Stimulated activated CD4-positive, alpha-beta T cell treated with anti-CD3 and anti-CD28 coated beads, Interleukin-4, amount 100 ng/mL, for 1 hour (primary cell): Measurements from ENCODE around the gene ORM2.

Source experiments
- DNase-seq: peaks from one replicate; pipeline ENCODE4 v3.0.0-alpha.2; 2020

ORM2 gene

DNA sequence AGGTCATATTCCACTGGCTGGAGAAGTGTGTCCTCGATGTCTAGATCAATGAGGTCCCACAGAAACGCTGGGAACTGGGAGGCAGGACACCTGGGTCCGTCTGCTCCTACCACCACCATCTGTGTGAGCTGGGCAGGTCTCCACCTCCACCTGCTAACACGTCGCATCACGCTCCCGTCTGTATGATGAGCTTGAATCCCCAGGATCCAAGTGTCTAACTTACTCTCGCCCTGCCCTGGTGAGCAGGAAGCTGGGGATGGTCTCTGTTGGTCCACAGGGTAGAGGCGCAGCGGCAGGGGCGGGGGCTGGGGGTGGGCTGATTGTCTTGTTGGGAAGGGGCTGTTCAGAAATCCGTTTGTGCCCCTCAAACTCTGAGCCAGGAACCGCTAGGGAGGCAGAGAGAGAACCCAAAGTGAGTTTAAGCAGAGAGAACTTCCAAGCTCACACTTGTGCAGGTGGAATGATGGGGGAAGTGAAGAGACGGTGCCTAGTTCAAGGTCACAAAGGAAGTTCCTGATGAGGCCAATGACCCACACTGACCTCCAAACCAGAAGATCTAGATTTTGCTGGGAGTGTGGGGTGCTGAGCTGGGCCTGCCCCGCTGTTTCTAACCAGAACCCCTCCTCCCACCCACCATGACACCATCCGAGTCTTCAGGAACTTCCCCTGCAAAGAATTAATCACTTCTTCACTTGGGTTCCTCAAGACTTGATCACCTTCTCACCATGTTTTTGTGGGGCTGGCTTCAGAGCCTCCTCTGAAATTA is 21.1 kb downstream of the ORM2 start:
- DNase-seq, result no peak

DNA sequence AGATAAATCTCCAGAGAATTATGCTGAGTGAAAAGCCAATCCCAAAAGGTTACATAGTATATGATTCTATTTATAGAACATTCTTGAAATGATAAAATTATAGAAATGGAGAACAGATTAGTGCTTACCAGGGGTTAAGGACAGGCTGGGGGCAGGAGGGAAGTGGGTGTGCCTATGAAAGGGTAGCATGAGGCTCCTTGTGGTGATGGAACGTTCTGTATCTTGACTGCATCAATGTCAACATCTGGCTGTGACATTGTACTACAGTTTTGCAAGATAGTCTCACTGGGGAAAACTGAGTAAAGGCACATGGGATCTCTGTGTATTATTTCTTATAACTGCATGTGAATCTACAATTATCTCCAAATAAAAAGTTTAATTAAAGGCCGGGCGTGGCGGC is 22.3 kb downstream of the ORM2 start:
- DNase-seq, result no peak

DNA sequence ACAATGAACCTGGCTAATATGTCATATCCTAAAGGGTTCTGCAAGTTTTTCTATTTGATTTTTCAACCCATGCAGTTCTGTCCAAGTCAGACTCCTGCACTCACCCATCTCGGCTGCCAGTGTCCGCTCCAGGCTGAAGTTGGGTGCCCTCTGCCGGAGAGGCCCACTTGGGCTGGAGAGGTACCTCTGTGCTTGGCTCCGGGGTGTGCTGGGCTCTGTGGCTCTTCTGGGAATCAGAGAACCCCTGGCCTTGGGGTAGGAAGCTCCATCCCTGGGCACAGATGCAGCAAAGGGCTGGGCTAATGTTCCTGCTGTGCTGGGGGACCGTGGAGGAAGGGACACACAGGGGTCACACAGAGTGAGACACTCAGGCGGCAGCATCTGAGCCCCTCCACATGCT is 26.2 kb downstream of the ORM2 start:
- DNase-seq, result no peak

DNA sequence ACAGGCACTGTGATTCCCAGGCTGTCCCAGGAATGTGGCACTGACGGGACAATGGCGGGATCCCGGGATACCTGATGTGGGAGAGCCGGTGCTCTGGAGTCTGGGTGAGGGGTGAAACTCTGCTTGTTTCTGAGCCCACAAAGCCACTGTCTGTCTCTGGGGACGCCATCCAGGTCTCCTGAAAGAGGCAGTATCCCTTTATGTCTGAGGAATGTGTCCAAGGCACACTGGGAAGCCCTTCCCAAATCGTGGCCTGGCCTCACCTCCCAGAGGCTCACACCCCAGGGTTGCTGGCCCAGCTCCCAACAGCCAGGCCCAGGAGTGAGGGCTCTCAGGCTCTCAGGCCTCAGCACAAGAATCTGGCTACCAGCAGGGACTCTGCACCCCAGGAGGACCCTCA is 27.1 kb downstream of the ORM2 start:
- DNase-seq, result no peak

DNA sequence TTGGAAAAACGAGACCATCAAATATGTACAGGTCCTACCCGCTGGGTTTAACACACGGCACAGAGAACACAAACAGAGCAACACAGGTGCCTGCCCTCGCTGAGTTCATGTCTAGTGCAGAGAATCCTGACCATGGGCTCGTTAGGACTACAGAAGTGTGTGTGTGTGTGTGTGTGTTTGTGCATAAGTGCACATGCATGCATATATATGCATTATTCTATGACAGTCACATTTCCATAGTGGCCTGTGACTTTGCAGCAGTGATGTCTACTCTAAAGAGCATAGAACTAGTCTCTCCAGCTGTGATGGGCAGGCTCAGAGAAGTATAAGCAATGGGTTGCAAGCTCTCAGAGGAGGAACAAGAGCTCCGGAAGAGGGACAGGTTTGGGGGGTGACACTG is 27.7 kb downstream of the ORM2 start:
- DNase-seq, result no peak

DNA sequence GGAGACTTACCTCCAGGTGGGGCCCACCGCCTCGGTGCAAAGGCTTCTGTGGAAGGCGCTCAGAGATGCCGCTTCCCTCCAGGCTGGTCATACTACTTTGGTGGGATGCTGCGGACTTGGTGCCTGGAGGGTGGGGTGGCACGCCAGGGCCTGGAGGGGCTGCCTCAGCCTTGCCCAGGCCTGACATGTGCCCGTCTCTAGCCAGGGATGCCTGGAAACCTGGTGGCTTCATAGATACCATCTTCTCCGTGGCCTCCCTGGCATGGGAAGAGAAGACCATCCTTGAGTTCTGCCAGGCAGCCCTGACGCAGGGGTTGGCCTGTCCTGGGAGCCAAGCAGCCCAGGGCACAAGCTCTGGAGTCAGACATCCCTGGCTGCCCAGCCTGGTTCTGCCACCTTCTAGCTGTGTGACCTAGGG is 28.3 kb downstream of the ORM2 start:
- DNase-seq, result no peak

DNA sequence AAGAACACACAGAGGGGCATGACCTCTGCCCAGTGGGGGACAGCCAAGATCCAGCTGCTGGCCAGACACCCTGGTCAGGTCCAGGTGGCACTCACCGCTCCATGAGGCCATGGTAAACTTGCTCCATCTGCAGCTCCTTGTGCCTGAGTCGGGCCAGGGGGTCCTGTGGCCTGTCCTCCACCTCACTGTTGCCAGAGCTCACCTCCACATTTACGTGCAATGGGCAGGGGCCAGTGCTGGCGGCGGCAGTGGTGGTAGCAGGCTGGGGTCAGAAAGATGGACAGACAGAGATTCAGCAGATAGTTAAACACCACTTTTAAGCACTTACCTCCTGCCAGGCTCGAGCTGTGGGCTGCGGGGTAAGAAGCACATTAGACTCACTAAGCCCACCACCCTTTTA is 30.1 kb downstream of the ORM2 start:
- no peak for DNase-seq

DNA sequence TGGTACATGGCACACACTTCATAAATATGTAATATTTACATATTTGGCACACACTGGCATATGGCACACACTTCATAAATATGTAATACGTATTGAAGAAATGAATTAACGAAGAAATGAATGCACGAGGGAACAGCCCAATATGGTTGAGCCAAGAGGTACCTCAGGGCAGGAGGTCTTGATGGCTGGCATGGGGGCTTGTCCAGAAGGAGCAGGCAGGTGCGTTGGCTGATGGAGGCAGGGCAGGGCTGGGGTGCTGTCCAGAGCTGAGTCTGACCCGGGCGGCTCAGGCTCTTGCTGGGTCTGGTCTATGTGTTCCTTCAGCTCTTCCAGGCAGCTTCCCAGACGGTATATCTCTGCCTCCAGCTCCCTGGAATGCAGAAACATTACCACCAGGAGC is 31.9 kb downstream of the ORM2 start:
- DNase-seq, result no peak

DNA sequence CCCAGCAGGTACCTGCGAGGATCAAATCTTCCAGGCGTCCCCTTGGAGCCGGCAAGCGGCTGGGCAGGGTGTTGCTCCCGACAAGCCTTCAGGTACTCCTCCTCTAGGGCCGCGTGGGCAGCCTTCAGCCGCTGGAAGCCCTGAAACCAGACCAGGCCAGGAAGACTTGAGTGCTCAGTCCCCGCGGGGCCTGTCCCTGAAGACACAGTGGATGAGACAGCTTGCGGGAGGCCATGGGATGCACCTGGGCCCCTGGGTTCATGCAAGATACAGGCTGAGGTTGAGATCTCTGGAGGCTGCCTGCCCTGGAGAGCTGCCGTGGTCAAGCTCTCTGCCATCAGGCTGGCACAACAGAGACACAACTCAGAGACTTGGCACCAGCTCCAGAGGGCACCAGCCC is 32.7 kb downstream of the ORM2 start:
- no peak for DNase-seq

DNA sequence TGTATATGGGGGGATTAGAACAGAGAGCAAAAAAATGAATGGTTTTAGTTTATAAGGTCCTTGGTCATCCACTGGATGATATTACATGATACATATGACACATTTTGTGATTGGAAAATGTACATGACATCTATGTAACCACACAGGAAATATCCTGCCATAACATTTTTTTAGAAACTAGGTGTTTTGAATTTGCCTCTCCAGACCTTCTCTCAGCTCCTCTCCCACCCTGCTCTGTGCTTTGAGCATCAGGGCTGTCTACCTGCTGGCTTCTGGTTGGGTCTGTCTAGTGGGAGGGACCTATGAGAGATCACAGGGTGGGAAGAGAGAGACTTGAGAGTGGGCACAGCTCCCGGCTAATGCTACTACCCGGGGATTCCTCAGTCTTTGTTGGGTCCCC is 33.8 kb downstream of the ORM2 start:
- DNase-seq, result no peak

DNA sequence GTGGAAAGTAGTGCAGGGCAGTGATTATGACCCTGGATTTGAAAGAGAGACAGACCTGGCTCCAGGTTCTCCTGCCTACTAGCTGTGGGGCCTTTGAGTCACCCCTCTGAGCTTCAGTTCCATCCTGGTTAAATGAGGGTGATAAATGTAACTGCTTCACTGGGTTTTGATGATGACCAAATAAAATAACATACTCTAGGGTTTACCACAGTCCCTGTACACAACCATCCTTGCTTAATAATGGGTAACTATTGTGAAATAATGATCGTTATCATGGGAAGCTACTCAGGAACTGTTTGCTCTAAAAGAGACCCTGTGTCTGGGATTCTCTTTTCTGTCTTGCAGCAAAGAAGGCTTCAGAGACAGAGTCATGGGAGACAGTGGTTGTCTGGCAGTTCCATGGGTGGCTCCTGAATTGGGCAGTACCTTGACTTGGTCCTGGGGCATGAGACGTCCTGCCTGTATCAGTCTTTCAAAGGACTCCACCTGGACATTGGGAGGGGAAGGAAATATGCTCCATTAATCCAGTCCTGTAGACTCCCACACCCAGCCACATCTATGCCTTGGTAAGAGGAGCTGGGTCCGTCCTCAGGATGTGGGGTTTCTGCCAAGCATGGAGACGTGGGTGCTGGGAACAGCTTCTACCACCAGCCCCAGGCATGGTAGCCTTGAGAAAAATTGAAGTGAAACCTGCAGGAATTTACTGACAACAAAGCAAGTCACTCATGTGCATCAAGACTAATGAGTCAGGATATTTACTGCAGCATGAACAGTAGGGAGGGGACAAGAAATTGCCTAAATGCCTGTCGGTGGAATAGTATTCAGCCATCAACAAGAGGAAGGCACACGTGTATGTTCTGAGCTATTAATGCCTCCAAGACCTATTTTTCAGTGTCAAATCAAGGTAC is 34.7 kb downstream of the ORM2 start:
- DNase-seq, result no peak

DNA sequence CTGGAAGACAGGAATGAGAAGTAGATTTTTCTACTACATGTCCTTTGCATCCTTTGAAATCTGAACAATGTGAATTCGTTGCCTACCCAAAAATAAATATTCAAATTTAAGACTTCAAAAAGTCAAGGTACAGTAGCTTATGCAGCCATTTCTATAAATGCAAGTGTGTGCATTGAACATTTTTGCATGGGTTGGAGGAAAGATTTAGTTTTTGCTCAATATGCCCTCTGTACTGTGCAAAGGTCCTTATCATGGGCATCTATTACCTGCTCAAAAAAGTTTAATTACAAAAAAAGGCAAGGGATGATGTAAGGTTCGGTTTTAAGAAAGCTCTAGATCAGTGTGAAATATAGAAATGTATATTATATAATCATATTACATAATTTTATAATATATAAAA is 35.5 kb downstream of the ORM2 start:
- DNase-seq, result no peak

DNA sequence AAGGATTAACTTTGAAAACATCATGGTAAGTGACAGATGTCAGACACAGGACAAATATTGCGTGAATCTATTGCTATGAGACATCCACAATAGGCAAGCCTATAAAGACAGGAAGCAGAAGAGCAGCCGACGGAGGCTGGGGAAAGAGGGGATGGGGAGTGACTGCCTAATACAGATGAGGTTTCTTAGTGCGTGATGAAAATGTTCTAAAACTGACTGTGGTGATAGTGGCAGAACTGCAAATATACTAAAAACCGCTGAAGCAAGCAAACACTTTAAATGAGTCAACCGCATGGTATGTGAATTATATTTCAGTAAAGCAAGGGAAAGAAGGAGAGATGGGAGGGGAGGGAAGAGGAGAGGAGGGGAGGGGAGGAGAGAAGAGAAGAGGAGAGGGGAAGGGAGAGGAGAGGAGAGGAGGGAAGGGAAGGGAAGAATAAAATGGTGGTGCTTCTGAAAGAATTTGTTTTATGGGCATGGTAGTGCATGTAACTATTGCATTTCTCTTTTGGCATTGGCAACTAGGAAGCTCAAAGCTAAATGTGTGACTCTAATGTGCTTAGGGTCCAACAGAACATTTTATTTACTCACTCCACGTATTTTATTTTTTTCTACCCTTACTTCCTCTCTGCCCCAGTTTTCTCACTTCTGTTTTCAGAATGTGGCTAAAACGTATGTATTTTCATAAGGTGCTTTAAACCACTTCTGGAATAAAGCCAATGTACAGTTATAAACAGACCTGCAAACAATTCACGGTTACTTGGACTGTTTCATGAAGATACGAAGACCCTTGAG is 36.9 kb downstream of the ORM2 start:
- no peak for DNase-seq

DNA sequence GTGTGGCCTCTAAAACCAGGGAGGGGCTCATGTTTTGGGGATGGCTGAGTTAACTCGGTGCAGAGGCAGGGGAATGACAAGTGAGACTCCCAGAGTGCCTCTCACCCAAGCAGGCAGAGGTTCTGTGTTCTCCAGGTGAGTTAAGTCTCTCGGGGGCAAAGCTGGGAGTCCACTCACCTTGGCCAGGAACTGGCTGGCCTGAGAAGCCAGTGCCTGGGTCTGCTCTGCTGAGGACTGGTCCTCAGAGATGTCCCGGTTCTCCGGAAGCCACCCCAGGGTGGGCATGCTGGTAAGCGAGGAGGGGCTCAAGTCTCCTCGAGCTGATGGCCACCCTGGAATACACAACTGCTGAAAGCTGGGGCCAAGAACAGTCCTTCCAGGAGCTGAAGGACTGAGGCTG is 37.7 kb downstream of the ORM2 start:
- no peak for DNase-seq

DNA sequence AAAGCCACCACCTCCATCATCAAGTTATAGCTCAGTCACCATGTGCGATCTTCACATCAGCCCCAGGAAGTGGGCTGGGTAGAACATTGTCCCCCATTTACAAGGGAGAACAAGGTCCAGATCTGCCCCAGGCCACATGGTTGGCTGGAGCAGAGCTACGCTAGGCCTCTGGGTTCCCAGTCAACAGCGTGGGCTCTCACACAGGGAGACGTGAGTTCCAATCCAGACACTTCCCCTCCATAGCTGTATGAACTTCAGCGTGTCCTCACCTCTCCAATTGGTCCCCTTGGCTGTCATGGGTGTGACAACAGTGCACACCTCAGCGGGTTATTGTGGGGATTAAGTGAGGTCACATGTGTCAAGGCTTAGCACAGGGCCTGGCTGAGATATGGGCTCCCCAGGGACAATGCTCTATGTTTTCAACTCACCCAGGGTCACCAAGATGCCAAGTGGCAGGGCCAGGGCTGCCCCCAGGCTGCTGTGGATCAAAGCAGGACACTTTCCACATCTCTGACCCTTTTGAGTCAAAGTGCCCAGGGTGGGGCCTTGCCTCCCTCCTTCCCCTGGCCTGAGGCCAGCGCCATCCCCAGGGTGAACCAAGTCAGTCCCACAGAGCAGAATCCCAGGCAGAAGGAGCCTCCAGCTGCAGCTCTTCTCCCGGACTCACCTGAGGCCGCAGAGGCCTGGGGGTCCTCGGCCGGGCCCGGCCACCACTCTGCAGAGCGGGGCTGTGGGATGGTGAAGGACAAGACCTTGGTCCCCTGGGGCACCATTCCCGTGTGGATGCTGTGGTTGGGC is 38.3 kb downstream of the ORM2 start:
- no peak for DNase-seq

DNA sequence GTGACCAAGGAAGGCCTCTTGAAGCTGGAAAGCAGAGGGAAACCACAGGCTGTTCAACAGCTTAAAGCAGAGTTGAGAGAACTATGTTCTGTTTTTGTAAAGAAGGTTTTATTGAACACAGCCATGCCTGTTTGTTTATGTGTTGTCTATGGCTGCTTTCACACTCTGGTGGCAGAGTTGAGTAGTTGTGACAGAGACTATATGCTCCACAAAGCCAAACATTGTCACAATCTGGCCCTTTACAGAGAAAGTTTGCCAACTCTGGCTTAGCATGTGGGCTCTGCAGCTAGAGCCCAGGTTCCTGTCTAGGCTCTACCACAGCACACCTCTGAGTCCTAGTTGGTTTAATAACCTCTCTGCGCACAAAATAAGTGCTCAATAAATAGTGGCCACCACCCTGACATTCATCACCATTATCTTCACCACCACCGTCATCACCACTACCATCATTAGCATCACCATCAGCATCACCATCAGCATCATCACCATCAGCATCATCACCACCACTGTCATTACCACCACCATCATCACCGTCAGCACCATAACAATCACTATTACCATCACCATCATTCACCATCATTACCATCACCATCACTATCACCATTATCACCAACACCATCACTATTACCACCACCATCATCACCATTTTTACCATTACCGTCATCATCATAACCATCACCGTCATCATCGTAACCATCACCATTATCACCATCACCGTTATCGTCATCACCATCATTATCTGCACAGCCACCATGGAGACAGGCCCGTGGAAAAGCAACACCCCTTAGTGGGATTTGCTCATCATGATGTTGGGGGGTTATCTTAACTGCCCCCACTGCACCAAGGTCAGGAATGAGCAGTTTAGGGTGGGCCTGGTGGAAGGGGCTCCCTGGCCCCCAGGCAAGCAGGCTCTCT is 39.8 kb downstream of the ORM2 start:
- no peak for DNase-seq

DNA sequence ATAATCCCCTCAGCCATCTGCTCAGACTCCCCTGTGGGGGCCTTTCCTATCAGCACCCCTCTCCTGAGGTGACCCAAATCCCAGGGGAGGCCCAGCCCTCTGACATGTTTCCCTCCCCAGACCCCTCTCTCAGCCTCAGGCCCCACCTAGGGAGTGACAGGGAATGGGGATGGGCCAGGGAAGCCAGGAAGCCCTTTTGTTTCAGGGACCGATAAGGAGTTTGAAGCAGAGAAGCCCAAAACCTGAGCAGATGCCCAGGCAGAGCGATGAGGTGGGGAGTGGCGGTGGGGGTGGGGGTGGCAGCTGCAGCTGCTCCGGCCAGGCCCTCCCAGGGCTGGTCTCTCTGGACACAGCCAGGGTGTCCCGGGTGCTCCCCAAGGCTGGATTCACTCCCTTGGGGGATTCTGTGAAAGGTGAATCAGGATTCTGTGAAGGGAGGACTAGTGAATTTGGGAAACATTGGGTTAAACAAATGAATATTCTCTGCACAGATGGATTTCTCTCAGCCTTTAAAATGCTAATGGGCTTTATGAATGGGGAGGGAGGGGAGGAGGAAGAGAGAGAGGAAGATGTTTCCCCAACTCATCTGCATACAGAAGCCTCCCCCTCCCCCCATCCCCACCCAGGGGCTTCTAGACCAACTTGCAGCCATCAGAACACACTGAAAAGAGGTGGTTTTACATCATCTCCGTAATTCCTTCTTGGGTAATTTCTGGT is 40.7 kb downstream of the ORM2 start:
- DNase-seq, result no peak

DNA sequence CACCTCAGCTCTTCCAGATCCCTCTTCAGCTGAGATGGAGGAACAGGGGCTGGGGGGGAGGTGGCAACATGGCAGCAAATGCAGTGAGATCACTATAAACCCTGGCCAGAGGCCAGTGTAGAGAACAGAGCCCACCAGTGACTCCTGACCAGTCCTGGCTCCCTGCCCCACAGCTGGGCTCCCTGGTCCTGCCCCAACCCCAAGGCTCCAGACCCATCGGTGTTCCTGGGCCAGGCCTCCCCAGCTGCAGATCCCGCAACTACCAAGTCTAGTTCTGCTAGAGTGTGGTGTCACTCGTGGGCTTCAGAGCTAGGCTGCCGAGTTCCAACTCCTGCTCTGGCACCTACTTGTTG is 41.3 kb downstream of the ORM2 start:
- DNase-seq, result no peak

DNA sequence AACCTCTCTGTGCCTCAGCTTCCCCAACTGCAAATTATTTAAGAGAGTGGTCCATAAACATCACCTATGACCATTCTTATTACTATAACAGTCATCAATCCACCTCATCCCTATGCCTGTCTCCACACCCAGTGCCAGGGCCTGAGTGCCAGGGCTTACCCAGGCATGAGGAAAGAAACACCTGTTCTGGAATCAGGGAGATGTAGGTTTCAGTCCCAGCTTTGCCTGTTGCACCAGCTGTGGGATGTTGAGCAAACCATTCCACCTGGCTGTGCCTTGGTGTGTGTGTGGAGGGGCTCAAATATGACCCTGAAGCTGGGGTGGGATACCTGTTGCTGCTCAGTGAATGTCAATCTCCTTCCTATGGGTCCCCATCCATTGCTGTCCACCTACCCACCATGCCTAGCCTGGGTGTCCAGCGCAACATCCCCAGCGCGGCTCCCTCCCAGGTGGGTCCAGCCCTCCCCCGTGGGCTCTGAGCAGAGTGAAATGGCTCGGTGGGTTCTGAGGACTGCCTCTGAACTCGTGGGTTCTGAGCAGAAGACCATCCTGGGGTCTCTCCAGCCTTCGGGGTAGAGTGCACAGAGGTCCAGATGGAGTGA is 41.8 kb downstream of the ORM2 start:
- no peak for DNase-seq
